Stomach (tissue), 4 donors: Measurements from ENCODE around the gene KLK2.

ENCODE experiments used
- POLR2A ChIP-seq, 4 donors: fragments of 450-650 bp; IDR thresholded peaks; one replicate each; pipeline ENCODE4 v1.6.1; 2016; ENCODE audit warnings: antibody characterized with exemption in 4 of 4, control low read depth in 2 of 4, mild to moderate bottlenecking in 1 of 4, moderate library complexity in 1 of 4
- POLR2AphosphoS5 ChIP-seq, 3 donors: sonication (generic); formaldehyde crosslinking; IDR thresholded peaks; one replicate each; pipeline ENCODE4 v1.6.1; 2016; ENCODE audit warnings: antibody characterized with exemption in 3 of 3
- TF ChIP-seq, protein P1 (sequence below), 7 experiments: fragments of 450-650 bp in 4 of 7; fragments of 200-600 bp in 3 of 7; sonication (generic) in 3 of 7; IDR thresholded peaks; one replicate each; pipeline ENCODE4 v1.5.1; 2016 to 2019; ENCODE audit warnings: antibody characterized with exemption in 7 of 7, control low read depth in 2 of 7, mild to moderate bottlenecking in 1 of 7

DNA sequence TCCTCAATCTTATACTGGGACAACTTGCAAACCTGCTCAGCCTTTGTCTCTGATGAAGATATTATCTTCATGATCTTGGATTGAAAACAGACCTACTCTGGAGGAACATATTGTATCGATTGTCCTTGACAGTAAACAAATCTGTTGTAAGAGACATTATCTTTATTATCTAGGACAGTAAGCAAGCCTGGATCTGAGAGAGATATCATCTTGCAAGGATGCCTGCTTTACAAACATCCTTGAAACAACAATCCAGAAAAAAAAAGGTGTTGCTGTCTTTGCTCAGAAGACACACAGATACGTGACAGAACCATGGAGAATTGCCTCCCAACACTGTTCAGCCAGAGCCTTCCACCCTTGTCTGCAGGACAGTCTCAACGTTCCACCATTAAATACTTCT lies 22.5 kb upstream of the KLK2 start:
- TF ChIP-seq, protein P1, sequence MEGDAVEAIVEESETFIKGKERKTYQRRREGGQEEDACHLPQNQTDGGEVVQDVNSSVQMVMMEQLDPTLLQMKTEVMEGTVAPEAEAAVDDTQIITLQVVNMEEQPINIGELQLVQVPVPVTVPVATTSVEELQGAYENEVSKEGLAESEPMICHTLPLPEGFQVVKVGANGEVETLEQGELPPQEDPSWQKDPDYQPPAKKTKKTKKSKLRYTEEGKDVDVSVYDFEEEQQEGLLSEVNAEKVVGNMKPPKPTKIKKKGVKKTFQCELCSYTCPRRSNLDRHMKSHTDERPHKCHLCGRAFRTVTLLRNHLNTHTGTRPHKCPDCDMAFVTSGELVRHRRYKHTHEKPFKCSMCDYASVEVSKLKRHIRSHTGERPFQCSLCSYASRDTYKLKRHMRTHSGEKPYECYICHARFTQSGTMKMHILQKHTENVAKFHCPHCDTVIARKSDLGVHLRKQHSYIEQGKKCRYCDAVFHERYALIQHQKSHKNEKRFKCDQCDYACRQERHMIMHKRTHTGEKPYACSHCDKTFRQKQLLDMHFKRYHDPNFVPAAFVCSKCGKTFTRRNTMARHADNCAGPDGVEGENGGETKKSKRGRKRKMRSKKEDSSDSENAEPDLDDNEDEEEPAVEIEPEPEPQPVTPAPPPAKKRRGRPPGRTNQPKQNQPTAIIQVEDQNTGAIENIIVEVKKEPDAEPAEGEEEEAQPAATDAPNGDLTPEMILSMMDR (IDR thresholded peaks at IDR 0.05): no peak
- no peak for TF ChIP-seq POLR2A (IDR thresholded peaks at IDR 0.05)
- TF ChIP-seq POLR2AphosphoS5 (IDR thresholded peaks at IDR 0.05): no peak
